NCI-H748 (cell line): ENCODE measurements around the gene SVOPL.

ENCODE experiments used
- DNase-seq: peaks from one replicate; lab custom pipeline; 2025; ENCODE audit not compliant: unreplicated experiment; lab: John Stamatoyannopoulos, UW

SVOPL gene

GRCh38 chr7:138565451-138566114 lies 135.6 kb downstream of the SVOPL start:
- peak; percentile 54 for DNase-seq

GRCh38 chr7:138565071-138565450 lies 136.1 kb downstream of the SVOPL start:
- DNase-seq: no peak

DNA sequence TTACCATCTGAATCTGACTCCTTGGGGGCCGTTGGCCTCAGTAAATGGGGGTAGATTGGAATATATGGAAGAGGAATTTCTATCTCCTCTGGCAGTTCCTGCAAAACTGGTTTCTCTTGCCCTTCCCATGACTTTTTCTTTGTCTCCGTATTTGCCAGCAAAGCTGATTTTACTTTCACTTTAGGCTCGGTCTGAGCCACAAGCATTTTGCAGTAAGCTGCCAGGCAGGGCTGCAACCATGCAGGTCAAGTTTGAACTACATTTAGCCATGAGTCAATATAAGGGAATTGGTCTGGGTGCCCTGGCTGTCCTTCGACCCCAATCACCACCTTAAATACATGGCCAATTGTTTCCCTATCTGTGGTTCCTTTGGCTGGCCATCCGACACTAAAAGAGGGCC lies 136.8 kb downstream of the SVOPL start:
- no peak for DNase-seq

- DNase-seq: no peak
Measured at GRCh38 chr7:138563808-138564207, 137.4 kb downstream of the SVOPL start.

DNA sequence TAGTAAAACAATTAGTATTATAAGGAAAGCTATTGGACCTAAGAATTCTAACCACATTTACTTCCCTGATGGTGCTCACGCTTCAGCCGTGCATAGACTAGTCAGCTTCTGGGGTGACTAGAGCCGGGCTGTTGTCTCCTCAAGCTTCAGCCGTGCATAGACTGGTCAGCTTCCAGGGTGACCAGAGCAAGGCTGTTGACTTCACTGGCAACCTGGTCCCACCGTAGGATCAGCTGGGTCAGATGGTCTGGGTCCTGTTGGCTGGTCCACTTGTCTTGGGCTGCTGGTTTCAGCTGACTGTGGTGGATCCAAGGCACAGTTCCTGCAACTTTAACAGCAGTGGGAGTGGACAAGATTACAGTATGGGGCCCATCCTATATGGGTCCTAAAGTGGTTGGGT lies 141.7 kb downstream of the SVOPL start:
- DNase-seq: no peak

GRCh38 chr7:138556771-138557484 lies 144.2 kb downstream of the SVOPL start:
- no peak for DNase-seq

DNA sequence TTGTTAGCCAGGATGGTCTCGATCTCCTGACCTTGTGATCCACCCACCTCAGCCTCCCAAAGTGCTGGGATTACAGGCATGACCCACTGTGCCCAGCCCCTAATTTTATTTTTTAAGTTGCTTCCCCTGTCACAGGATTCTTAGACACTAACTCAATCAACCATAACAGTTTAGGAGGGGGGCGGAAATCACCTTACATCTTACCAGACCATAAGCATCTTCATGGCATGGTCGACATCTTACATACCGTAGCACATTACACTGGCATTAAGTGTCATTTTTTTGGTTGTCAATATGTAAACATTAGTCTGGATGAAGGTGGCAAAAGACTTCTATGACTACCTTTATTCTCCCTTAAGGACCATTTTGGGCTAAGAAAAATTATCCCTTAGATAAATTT lies 145.5 kb downstream of the SVOPL start:
- no peak for DNase-seq

GRCh38 chr7:138554674-138555073 lies 146.5 kb downstream of the SVOPL start:
- DNase-seq: no peak

GRCh38 chr7:138553805-138554204 lies 147.4 kb downstream of the SVOPL start:
- no peak for DNase-seq

- DNase-seq: no peak
Measured at GRCh38 chr7:138551102-138551501, 150.1 kb downstream of the SVOPL start.

DNA sequence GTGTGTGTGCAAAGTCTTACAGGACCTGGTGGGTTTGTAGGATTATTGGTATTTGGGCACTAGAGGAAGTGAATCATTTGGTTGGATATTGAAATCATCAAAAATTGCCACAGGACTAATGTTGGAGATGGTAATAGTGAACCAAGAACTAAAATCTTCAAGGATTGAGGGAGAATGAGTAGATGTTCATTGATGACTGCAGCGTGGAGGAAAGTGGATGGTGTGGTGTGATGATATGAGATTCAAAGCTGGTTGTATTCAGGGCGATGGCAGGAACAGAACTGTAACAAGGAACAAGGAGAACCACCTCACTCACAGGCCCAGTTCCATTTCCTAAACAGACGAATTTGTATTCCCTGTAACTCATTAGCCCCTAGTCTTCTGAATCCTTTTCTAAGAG lies 150.8 kb downstream of the SVOPL start:
- no peak for DNase-seq

DNA sequence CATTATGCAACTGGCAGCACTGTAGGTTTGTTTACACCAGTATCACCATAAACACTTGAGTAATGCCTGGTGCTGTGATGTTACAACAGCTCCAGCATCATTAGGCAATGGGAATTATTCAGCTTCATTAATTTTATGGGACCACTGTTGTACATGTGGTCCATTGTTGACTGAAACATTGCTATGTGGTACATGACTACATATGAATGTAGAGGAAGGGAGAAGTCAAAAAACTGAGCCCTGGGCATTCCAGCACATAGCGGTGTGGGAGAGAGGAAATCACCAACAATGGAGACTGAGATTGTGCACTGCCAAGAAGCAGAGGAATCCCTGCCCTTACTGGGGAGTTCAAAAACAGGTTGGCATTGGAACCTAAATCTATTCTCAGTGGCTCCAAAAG lies 152.1 kb downstream of the SVOPL start:
- DNase-seq: no peak

GRCh38 chr7:138546829-138547228 lies 154.3 kb downstream of the SVOPL start:
- no peak for DNase-seq

- DNase-seq: no peak
Measured at GRCh38 chr7:138546064-138546619, 155.0 kb downstream of the SVOPL start.

GRCh38 chr7:138545123-138545522 lies 156.0 kb downstream of the SVOPL start:
- DNase-seq: no peak
